ENCODE results near the gene SELENOM. TPM values are rescaled to one million over a fixed set of nuclear protein-coding genes. Genes with fewer than 3 reads are reported as not detected.

The SELENOM gene
- total RNA-seq, 1 donor from 2014 or later, result 1,262 TPM

- H3K27ac ChIP-seq, result peak overlapping the region; percentile 98
- DNase-seq (ENCODE audit: low spot score in 2 of 2), result no peak
- H3K4me3 ChIP-seq, result peak overlapping the region; percentile 70 to 89
- H3K27me3 ChIP-seq, result no peaks in the 10 kb centered on the region
- no peak for TF ChIP-seq CTCF (IDR thresholded peaks at IDR 0.05)
- peaks cover 31 to 57% of the 10 kb centered on the region in 2 donors for H3K4me1 ChIP-seq
- H3K36me3 ChIP-seq, result peaks cover 50 to 63% of the 10 kb centered on the region in 2 donors
- intact Hi-C loops (cut with DNase I), result loop anchor here (1.0 to 10.0 kb wide), 2 partner anchors 137 to 451 kb away; partner anchors contain the start of gene SLC35E4
- no peaks in the 10 kb centered on the region for H3K9me3 ChIP-seq
Observed at GRCh38 chr22:31085493-31085824, 21.9 kb downstream of the SELENOM start.

- Histone ChIP-seq H3K9me3 (no peaks in the 10 kb centered on the region), H3K27me3 (no peaks in the 10 kb centered on the region), H3K36me3 (peaks cover 46 to 58% of the 10 kb centered on the region in 2 donors), H3K27ac (peak overlapping the region; percentile 98), H3K4me1 (peaks cover 33 to 54% of the 10 kb centered on the region in 2 donors), H3K4me3 (peak overlapping the region; percentile 70 to 89)
- peak; percentile 87 to 92 (median 89) for TF ChIP-seq CTCF (IDR thresholded peaks at IDR 0.05)
- intact Hi-C loops (cut with DNase I), result loop anchor here (1.0 to 10.0 kb wide), 2 partner anchors 137 to 450 kb away; partner anchors contain the start of gene SLC35E4
- peak in 1 of 2 donors; percentile 96 for DNase-seq (ENCODE audit: low spot score in 2 of 2)
Observed at GRCh38 chr22:31084811-31085492, 22.4 kb downstream of the SELENOM start.

DNA sequence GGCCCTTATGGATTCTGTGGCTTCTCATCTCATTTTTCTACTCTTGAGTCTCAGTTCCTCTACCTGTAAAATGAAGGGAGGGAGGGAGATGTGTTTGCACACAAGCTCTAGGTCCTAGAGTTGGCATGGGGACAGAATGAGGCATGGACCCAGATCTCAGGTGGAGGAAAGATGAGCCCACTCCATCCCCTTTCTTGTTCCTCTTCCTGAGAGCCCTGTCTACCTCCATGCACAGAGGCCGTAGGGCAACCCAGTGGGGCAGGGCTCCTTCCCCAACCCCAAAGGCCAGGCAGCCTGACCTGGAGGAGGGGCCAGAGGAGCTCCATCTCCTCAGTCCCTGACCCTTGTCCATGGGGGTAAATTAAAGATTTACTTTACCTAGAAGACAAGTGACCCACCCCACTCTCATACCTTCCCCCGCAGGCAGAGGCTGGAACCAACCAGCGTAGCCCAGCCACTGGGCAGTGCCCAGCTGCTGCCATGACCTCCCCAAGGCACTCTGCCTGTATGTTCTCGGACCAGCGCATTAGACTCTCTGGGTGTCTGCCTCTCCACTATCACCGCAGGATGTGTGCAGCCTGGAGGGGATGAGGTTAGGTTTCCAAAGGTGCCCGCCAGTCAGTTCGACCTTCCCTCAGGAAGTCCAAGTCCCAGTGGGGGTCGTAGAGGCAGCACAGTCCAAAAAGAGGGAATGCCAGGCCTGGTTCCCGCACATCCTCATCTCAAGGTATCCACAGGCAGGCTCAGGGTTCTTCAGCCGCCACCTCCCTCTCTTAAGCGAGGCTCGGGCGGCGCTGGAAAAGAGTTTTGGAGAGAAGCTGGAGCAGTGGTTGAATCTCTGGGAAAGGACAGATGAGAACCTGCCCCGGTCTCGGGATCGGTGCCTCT lies 23.2 kb downstream of the SELENOM start:
- TF ChIP-seq CTCF (IDR thresholded peaks at IDR 0.05), result no peak
- Histone ChIP-seq H3K27me3 (no peaks in the 10 kb centered on the region), H3K9me3 (no peaks in the 10 kb centered on the region), H3K4me1 (peaks cover 27 to 46% of the 10 kb centered on the region in 2 donors), H3K36me3 (peaks cover 38 to 50% of the 10 kb centered on the region in 2 donors), H3K4me3 (peak overlapping the region; percentile 70 to 89), H3K27ac (peak overlapping the region; percentile 98)
- no peak for DNase-seq (ENCODE audit: low spot score in 2 of 2)
- intact Hi-C loops (cut with DNase I), result loop anchor here (10.0 kb wide), 1 partner anchor 449 kb away; the partner anchor contains the start of gene SLC35E4

GRCh38 chr22:31083377-31083768 lies 24.0 kb downstream of the SELENOM start:
- DNase-seq (ENCODE audit: low spot score in 2 of 2), result no peak
- Histone ChIP-seq H3K9me3 (no peaks in the 10 kb centered on the region), H3K4me3 (peak overlapping the region; percentile 70 to 89), H3K4me1 (peaks cover 27 to 42% of the 10 kb centered on the region in 2 donors), H3K27ac (peak overlapping the region; percentile 98), H3K27me3 (no peaks in the 10 kb centered on the region), H3K36me3 (peaks cover 30 to 42% of the 10 kb centered on the region in 2 donors)
- intact Hi-C loops (cut with DNase I), result loop anchor here (10.0 kb wide), 1 partner anchor 449 kb away; the partner anchor contains the start of gene SLC35E4
- no peak for TF ChIP-seq CTCF (IDR thresholded peaks at IDR 0.05)

DNA sequence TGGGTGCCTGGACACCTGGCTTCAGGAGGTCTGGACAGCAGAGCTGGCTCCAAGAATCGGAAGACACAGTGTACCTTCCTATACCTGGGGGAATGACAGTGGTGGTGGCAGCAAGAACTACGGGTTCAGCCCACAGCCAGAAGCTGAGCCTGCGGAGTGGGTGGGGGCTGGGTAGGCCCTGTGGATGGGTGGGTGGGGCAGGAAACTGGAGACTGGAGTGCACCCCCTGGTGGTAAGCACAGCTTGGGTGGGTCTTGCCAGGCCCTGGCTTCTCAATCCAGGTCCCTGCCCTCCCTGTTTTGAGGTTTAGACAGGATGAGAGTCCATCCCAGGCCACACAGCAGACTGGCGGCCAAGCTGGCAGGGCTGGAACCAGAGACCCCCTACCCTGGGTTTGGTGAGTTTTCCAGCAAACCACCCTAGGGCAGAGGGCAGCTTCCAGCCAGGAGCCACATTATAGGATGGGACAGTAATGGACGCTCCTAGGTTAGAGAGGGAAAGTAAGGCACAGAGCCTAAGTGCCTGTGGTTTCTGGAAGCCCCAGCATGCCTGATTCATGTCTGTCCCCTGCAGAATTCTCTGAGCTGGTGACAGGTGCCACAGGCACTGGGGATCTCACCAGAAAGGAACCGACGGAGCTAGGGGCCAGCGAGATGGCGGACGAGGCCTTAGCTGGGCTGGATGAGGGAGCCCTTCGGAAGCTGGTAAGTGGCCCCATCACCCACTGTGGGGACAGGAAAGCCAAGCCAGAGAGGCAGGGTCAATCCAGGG lies 24.6 kb downstream of the SELENOM start:
- Histone ChIP-seq H3K27ac (peak overlapping the region; percentile 98), H3K4me3 (peak overlapping the region; percentile 70 to 89), H3K27me3 (no peaks in the 10 kb centered on the region), H3K9me3 (no peaks in the 10 kb centered on the region), H3K4me1 (peaks cover 26 to 38% of the 10 kb centered on the region in 2 donors), H3K36me3 (peaks cover 24 to 36% of the 10 kb centered on the region in 2 donors)
- peak in 1 of 2 donors; percentile 90 for DNase-seq (ENCODE audit: low spot score in 2 of 2)
- intact Hi-C loops (cut with DNase I), result loop anchor here (1.0 to 10.0 kb wide), 3 partner anchors 27 to 448 kb away; partner anchors contain the start of genes SLC35E4 and TUG1
- peak; percentile 71 to 87 (median 81) for TF ChIP-seq CTCF (IDR thresholded peaks at IDR 0.05)
